LHCN-M2 (cell line): ENCODE measurements around the gene PIP5K1A. TPM values are rescaled to one million over a fixed set of nuclear protein-coding genes. Genes with fewer than 3 reads are reported as not detected.
A peak's percentile ranks its signal among the peaks of the same experiment; 100 is the strongest.
"Not testable (repeated sequence)": the region's sequence is repeated elsewhere in the genome, so short reads cannot be mapped to it uniquely, and the experiment has no call there.

Experiments used
- DNase-seq: peaks from one replicate; pipeline ENCODE4 v3.0.0-alpha.2; 2012; ENCODE audit warnings: low read depth
- total RNA-seq: library from RNA; depleted of rRNA; stranded (reverse); fragments of >200 nt; gene quantifications from 2 replicates; pipeline ENCODE4 v1.2.3, GENCODE V29; 2014

The PIP5K1A gene
- total RNA-seq, 1 experiment from 2014 or later, result 48.9 TPM

- peak; percentile 83 for DNase-seq
These were observed 8.5 kb upstream of the PIP5K1A start, which contains the start of gene VPS72 for GRCh38 chr1:151189637-151190445. Gene VPS72 (minus strand): TSS chr1:151190197. CDS start chr1:151190121, 76 bp downstream.

- no peak for DNase-seq
These were observed 6.3 kb upstream of the PIP5K1A start for GRCh38 chr1:151192047-151192446.

GRCh38 chr1:151193304-151193703, 5.0 kb upstream of the PIP5K1A start:
- DNase-seq, result no peak

- no peak for DNase-seq
These were observed 4.5 kb upstream of the PIP5K1A start for GRCh38 chr1:151193856-151194255.

- peak; percentile 87 for DNase-seq
These were observed 3.3 kb upstream of the PIP5K1A start for GRCh38 chr1:151194894-151195594.

- peak; percentile 92 for DNase-seq
These were observed 2.0 kb upstream of the PIP5K1A start for GRCh38 chr1:151196292-151196800.

GRCh38 chr1:151197863-151198253, 494 bp upstream of the PIP5K1A start:
- DNase-seq, result no peak

GRCh38 chr1:151199873-151200581, 1.7 kb downstream of the PIP5K1A start:
- DNase-seq, result peak; percentile 70

- DNase-seq, result not testable (repeated sequence)
These were observed 7.1 kb downstream of the PIP5K1A start for GRCh38 chr1:151205381-151205965.

GRCh38 chr1:151210830-151211229, 12.5 kb downstream of the PIP5K1A start:
- no peak for DNase-seq

- DNase-seq, result no peak
These were observed 13.8 kb downstream of the PIP5K1A start for GRCh38 chr1:151211972-151212705.

- DNase-seq, result no peak
These were observed 15.2 kb downstream of the PIP5K1A start for GRCh38 chr1:151213560-151213959.

GRCh38 chr1:151221616-151222015, 23.3 kb downstream of the PIP5K1A start:
- DNase-seq, result no peak

- peak; percentile 17 for DNase-seq
These were observed 23.8 kb downstream of the PIP5K1A start for GRCh38 chr1:151222130-151222529.

- DNase-seq, result no peak
These were observed 36.9 kb downstream of the PIP5K1A start for GRCh38 chr1:151235235-151235634.

GRCh38 chr1:151237678-151238466, 39.5 kb downstream of the PIP5K1A start:
- DNase-seq, result no peak

GRCh38 chr1:151238467-151238739, 40.1 kb downstream of the PIP5K1A start:
- peak; percentile 92 for DNase-seq

- DNase-seq, result no peak
These were observed 44.1 kb downstream of the PIP5K1A start for GRCh38 chr1:151242442-151242841.

- no peak for DNase-seq
These were observed 45.4 kb downstream of the PIP5K1A start for GRCh38 chr1:151243683-151244216.

- DNase-seq, result no peak
These were observed 48.4 kb downstream of the PIP5K1A start for GRCh38 chr1:151246786-151247185.
